Retina (tissue), 1 donor: ENCODE measurements around the gene NFKBIE.

Experiments used
- DNase-seq: peaks from one replicate; pipeline ENCODE4 v3.0.0-alpha.2; 2016

The NFKBIE gene

DNA sequence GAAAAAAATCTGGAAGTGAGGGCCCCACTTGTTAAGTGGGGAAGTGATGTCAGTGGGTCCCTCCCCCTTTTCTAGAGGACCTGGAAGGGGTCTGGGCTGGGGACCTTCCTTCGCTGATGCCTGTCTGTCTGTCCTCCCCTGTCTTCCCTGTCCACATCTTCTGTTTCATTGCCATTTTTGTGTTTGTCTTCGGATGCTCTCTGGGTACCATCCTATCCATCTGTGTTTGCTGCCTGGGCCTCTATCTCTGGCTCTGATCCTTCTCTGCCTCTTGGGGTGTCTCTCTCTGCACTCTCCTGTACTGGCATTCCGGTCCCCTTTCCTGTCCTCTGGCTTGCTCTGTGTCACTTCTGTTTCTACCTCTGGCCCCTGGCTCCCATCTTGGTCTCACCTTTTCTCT is 7.2 kb upstream of the NFKBIE start:
- DNase-seq, result no peak

DNA sequence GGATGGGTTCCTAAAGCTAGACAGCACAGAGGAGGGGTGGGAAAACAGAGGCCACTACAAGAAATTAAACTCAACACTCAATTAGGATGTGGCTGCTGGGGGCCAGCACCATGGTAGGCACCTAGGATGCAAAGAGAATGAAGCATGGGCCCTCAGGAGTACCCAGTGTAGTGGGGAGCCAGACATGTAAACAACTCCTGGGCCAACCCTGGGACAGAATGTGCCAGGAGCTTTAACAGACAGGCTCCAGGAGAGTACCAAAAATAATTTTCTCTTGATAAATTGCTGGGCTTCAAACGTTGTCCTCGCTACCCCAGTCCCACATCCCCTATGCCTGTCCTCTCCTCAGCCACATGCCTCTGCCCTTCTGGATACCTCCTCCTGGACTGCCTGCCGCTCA is 6.6 kb upstream of the NFKBIE start:
- DNase-seq, result no peak

DNA sequence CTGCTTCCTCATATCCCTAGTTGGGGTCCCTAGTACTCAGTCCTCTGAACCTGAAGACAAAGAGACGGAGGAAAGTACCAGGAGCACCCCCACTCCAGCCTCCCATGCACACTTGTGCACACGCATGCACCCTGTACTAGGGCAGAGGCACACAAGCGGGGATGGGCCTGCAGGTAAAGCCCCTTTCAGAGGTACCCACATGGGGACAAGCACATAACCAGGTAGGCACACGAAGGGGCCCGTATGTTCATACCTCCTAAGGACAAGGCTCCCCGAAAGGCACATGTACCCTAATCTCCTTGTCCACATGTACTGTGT is 6.0 kb upstream of the NFKBIE start:
- DNase-seq, result no peak

DNA sequence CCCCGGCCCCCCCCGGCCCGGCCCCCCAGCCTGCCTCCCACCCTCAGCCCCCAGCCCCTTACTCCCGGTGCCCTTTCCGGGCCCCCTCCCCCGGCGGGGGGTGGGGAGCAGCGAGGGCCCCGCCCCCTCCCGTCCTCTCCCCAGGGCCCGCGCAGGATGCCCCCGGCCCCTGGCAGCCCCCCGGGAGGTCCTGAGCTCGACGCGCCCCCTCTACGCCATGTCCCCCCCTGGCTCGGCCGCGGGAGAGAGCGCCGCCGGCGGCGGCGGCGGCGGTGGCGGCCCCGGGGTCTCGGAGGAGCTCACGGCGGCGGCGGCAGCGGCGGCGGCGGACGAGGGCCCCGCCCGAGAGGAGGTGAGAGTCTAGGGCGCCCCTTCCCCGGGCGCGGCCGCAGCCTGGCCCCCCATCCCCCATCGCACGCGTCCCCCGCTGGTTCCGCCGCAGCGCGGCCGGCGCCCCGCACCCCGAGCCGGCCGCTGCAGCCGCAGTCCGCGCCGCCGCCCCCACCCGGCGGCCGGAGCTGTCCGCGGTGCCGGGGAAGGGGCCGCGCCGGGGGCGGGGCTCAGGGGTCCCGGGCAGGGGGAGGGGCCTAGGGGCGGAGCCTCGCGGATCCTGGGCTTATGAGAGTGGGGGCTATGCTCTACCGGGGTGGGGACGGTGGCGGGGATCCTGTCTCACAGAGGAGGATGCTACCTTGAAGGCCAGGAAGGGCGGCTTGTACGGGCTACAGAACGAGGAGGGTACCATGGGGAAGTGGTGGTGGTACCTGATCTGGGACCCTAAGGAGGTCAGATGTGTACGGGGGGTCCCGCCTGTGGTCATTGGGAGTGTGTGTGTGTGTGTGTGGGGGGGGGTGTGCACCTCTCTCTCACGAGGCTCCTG is 5.4 kb upstream of the NFKBIE start:
- peak; percentile 61 for DNase-seq

DNA sequence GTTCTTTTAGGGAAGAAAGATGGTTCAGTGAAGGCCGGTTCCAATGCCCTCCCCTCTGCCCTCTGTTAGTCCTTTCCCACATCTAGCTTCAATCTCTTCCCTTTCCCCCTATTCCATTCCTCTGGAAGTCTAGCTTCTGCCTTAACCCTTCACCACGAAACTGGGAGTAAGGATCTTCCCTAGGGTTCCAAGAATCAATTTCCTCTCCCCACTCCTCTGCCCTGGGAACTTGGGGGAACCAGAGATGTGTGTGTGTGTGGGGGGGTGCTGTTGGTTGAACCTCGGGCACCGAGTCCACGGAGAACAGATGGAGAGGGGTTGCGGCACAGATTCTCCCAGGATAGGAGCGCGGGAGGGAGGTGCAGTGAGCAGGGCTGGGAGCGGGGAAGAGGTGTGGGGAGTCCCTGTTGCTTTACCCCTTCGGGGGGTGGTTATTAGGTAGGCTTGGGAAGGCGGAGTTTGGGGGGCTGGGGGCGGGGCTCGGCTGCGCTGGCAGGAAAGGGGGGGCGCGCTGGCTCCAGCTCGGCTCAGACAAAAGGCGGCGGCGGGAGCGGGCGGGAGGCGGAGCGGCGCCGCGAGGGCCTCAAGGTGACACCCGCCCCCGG is 4.7 kb upstream of the NFKBIE start, which contains the start of gene TMEM151B:
TSS of gene TMEM151B (plus strand) at position 530 of the 605 bp plus-strand sequence. CDS start 293 bp downstream, outside the sequence.
- DNase-seq, result peak; percentile 52

DNA sequence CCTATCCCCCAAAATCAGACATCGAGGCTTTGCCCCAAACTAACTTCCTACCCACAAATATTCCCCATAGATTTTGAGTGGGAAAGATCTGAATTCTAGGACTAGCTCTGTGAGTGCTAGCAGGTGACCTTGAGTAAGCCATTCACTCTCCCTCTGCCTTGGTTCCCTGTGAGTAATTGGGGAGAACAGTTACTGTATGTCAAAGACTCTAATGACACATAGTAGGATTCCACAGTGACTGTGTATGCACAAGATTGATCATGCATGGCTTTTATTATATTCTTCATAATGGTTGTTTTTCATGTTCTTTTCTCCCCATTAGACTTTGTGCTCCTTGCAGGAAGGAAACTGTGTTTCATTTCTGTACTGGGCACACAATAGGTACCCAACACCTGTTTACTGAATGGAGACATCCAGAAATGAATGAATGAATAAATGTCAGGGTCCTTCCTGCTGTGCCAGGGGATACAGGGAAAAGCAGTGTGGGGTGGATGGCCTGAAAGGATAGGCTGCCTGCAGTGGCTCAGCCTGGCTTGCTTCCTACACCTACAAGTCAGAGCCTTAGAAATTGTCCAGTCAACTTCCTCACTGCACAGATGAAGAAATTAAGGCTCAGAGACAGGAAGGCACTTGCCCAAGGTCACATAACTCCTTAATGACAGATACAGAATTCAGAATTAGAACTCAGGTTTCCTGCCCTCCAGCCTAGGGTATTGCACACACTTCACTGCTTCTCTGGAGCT is 4.0 kb upstream of the NFKBIE start:
- no peak for DNase-seq

DNA sequence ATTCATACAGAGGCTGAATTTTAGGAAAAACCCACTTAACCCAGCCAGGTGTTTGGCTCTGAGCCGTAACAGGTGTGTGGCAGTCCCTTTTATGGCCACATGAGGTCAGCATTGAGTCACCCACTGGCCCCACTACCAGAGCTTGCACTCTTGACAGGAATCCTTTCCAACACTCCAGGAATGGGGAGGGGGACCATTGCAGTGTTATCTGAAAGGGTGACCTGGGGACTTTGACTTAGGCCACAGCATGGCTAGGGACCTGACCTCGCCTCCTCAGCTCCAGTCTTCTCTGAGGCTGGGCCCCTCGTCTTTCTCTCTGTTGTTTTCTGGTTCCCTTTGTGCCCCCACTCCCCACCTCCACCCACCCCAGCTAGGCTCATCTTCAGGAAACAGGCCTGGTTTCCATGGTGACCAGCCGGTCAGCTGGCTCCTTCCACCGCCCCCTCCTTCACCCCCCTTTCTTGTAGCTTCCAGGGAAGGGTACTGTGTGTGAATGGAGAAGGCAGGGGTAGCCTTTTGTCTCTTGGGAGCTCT is 2.8 kb upstream of the NFKBIE start:
- peak; percentile 92 for DNase-seq

DNA sequence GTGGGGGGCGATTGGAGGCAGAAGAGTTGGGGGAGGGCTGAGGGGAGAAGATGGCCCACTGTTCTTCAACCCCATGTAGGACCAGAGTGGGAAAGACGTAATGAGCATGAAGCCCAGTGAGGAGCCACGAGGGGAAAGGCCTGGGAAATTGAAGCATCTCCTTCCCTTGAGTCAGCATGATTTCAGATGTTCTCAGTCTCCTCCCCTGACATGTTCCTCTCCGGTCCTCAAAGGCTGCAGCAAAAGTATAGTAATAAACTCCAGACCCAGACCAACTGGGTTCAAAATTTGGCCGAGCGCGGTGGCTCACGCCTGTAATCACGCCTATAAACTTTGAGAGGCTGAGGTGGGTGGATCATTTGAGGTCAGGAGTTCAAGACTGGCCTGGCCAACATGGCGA is 1.9 kb upstream of the NFKBIE start:
- no peak for DNase-seq

DNA sequence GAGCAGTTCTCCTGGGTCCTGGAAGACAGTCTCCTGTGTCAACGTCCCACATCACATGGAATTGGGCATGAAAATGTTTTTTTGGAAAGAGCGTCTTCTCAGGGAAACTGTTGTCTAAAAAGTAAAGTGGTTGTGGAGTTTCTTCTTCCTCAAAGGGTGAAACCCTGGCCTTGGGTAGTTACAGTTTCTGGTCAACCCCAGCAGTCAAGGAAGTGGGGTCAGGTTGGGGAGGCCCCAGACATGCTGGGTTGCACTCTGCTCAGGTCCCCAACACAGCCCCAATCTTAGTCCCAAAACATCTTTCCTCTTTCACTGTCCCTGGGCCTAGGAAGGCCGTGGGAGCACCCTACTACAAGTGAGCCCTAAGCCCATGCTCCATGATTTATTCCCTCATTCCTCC is 996 bp upstream of the NFKBIE start:
- no peak for DNase-seq

DNA sequence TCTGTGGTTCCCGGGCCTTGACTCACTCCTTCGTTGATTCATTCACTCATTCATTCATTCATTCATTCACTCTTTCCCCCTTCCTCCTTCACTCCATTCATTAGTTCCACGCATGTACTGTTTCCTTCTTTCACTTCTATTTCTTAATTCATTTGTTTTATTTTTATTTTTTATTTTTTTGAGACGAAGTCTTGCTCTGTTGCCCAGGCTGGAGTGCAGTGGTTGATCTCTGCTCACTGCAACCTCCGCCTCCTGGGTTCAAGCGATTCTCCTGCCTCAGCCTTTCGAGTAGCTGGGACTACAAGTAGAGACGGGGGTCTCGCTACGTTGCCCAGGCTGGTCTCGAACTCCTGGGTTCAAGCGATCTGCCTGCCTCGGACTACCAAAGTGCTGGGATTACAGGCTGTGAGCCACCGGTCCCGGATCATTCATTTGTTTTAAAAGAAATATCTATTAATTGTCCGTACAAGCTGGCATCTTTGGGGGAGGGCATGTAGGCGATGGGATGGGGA is 427 bp upstream of the NFKBIE start:
- DNase-seq, result no peak

DNA sequence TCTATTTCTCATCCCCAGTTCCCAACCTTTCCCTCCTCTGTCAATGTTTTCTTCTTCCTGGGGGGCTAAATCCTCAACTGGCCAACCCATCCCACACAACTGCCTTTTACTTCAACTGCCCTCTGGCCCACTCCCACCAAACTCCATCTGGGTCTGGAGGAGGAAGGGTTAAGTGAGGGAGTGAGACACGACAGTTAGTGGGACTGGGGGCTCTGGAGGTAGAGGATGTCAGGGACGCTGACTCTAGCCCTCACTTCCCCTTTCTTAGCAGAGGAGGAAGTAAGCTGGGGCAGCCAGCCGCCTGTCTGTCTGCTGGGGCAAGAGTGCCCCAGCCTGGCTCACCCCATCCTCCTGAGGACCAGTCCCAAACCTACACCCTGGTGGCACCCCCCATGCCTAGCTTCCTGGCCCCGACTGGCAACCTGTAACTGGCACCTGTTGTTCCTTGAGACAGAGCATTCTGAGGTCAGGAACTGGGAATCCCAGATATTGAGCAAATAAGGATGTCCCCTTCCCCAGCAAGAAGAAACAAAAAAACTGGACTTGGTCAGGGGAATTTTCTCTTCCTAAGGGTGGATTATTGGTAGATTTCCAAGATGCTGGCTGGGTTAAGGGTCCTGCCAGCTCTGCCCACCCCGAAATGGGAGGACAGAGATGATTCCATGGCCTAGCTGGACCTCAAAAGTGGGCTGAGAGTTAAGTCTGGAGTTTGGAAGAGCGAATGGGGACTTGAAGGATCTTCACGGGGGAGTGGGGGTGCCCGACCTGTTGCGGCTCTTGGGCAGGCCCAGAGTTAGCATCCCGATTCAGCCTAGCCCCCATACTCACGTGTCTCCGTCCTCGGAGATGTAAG is 971 bp downstream of the NFKBIE start:
- DNase-seq, result no peak

DNA sequence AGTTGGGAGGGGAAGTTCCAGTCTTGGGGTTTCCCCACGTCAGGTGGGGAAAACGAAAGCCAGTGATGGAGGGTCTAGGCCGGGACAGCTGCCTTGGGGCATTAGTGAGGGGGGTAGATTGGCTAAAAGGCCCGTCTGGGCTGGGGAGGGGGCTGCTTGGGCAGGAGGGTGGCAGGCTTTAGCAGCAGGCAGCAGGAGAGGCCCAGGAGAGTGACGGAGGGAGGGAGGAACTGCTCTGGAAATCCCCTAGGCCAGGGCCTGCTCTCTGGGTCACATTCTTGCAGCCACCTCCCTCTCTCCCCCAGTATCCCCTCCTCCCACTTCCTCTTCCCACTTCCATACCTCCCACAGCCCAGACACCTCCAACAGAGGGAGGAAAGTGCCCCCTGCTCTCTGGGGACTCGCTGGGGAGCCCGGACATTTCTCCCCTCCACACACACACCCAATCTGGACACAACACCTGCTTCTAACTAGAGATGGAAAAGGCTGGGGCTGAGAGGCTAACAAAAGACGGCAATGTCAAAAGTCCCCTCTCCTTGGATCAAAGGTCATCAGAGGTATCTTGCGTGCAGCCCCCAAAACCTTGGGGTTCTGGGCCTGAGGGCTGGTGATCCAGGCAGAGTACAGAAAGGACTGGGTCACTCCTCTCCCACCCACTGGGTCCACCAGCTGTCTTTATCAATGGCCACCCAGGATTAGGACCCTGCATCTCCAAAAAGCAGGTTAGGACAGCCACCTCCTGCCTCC is 1.8 kb downstream of the NFKBIE start:
- DNase-seq, result no peak

DNA sequence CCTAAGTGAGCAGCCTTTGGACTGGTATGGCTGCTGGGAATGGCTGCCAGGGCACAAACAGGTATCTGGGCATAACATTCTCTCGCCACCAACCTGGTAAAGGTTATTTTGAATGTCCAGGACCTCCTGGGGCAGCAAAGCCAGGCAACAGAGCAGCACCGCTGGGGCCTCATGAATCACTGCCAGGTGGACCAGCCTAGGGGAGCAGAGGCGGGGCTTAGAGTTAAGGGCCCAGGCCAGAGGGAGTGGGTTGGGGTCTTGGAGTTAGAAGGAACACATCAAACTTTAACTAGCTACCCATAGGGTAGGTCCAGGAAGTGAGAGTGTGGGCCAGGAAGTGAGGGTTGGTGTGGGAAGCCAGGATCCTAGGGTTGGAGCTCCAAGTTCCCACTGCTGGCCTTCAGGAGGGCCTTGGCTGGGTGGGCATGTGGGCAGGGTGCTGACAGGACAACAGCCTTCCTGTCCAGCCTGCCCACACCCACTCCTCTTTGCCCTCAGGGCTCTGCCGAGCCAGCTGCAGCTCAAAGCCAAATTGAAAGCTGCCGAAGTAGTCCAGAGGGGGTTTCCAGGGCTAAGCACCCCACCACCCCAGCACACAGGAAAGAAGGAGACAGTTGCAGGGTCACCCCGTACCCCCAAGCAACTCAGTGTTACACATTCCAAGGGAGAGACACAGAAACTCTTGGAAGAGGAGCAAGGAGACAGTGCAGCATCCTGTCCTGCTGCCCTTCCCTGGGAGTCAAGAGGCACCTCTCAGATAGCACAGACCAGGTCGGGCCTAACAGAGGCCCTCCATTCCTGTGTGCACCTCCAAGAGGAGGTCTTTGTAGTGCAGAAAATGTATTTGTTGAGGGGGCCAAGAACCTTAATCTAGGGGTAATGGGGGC is 2.6 kb downstream of the NFKBIE start:
- no peak for DNase-seq

DNA sequence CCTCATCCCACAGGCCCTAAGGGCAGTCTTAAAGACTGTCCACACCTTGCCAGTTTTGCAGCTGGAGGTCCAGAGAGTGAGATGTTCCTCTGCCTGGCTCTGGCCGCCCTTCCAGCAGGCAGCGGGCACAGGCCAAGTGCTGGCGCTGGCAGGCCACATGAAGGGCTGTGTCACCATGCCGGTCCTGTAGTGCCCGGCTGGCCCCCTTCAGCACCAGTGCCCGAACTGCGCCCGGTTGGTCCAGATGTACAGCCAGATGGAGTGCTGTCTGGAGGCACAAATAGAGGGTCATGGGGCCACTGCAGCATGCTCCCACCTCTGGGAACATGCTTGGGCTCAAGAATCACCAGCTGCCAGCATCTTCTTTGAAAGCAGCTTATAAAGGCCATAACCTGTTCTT is 3.8 kb downstream of the NFKBIE start:
- no peak for DNase-seq

DNA sequence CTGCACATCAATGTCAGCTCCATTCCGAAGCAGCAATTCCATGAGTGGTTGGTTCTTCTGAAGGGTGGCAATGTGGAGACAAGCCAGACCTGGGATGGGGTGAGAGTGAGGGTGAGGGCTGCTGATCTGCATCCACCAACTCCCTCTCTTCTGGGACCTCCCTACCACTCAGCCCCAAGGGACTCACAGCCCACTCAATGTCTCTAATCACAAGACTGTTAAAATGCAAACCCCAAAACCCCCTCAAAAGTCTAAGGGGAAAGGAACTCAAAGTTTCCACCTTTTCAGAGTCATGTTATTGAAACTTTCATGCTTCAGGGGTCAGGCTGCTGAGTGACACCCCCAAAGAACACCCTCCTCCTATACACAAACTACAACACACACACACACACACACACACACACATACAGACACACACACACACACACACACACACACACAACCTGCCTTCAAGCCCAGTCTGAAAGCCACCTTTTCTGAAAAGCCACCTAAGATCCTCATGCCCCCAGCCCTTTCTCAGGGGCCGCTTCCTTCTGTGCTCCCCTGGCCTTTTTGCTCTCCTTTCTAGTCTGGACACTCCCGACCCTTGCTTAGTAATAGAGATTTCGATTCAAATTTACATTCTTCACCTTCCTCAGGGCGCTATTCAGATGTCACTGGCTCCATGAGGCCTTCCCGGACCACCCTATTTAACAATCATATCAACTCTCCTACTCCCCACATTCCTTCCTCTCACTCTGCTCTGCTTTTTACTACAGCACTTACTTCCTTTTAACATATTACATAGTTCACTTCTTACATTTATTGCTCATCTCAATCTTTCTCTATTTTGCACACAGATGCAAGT is 4.7 kb downstream of the NFKBIE start:
- DNase-seq, result no peak

DNA sequence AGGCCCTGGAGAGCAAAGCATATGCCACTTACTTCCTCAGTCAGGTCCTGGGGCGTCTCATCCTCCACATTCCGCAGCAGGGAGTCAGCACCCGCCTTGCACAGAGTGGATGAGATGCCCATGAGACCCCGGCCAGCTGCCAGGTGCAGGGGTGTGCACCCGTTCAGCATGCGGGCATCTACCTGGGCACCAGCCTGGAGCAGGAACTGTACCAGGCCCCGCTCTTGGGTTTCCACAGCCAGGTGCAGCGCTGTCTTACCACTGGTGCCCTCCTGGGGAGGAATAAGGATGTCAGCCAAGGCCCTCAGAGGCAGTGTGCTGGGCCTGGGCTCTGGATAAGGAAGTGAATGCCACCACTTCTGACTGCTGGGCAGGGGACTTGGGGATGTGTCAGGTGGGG is 5.3 kb downstream of the NFKBIE start:
- DNase-seq, result no peak

DNA sequence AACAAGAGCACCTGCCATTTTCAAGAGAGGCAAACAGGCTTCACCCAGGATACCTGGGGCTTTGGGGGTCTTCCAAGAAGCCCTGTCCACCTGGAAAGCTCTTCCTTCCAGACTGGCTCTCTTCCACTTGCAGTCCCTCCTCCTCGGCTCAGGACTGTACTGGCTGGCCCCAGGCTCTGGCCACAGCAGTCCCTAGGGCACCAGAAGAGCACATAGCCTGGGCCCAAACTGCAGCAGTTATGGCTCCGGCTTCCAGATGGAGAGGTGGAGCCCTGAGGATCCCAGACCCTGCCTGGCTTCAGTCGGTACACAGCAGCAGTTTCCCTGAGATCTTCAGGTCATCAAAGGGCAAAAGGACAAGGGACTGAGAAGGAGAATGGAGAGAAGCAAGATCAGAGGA is 6.4 kb downstream of the NFKBIE start:
- no peak for DNase-seq

DNA sequence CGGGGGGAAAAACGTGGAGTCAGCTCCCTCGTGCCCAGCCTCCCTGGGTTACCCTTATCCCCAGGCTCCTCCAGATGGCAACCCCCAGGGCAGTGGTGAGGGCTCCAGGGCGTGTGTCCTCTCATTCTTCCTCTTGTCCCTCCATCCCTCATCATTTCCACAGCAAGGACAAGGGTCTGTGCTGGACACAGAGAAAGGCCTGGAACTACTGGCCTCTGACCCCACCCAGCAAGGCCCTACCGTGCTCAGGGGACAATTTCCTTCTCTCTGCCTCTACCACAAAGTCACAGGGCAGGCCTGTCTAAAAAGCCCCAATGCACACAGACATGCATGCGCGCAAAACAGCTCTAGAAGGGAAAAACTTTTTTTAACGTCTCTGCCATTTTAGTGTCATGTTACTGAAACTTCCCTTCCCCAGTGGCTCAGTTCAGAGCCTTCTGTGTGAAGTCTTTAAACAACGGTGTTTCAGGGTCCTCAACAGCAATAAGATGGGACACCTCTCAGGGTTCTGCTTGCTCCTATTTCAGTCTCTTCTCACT is 7.0 kb downstream of the NFKBIE start:
- no peak for DNase-seq

DNA sequence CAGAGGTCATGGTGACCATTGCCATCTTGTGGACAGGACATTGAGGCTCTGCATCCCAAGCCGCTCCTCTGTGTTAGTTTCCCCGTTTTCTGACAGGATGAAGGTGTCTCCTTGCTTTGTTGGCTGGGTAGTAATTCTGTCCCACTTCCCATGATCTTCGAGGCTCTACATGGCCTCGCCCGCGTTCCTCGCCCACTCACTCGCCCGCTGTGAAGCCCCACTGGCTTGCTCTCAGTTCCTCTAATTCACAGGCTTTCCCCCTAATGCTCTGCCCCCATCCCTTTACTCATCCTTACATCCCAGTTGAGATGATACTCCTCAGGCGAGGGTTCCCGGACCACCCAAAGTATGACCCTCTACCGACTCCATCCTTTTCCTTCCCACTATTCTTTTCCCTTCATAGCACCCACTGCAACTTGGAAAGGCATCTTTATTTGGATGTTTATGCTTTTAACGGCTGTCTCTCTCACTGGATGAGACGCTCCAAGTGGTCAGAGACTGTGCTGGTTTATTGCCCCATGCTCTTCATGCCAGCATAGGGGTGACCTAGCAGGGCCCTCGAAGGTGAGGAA is 7.5 kb downstream of the NFKBIE start:
- no peak for DNase-seq
